HuH-7 (cell line): ENCODE measurements around the gene GPSM3.
"Not testable (repeated sequence)": the region's sequence is repeated elsewhere in the genome, so short reads cannot be mapped to it uniquely, and the experiment has no call there.

Experiments used
- DNase-seq: peaks from one replicate; pipeline ENCODE4 v3.0.0; 2011; ENCODE audit warnings: low spot score

GPSM3 gene

DNA sequence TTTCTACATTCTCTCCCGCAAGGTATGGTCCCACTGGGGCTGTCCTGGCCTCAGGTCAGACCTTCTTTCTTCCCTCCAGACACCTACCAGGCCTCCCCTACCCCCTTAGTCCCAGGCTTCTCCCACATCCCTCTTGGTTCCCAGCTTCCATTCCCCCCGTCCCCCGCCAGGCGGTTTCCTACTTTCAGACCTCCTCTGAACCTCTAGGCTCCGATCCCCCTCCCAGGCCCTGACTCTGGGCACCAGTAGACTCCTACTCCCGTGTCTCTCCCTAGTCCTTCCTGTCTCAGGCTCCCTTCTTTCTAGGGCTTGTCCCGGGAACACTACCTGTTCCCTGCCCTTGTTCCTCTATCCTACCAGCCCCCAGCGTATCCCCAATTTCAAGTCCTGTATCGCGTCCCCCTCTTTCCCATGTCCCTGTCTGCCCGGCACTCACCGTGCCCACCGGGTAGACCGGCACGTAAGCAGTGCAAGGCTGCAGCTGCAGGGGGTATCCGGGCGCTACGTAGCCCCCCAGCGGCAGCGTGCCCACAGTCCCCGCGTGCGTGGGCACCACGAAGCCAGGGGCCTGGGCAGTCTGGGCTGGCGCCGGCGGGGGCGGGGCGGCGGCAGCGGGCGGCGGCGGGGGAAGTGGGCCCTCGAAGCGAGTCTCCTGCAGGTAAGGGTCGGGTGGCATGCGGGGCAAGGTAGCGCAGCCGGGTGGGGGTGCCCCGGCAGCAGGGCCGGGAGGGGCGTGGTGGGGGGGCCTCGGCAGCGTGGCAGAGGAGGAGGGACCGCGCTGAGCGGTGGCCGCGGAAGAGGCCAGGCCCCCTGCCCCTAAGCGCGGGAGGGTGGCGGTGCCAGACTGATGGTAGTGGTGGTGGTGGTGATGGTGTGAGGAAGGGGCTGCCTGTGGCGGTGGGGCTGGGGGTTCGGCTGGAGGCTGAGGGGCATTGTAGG, 42.2 kb downstream of the GPSM3 start:
- DNase-seq: no peak

DNA sequence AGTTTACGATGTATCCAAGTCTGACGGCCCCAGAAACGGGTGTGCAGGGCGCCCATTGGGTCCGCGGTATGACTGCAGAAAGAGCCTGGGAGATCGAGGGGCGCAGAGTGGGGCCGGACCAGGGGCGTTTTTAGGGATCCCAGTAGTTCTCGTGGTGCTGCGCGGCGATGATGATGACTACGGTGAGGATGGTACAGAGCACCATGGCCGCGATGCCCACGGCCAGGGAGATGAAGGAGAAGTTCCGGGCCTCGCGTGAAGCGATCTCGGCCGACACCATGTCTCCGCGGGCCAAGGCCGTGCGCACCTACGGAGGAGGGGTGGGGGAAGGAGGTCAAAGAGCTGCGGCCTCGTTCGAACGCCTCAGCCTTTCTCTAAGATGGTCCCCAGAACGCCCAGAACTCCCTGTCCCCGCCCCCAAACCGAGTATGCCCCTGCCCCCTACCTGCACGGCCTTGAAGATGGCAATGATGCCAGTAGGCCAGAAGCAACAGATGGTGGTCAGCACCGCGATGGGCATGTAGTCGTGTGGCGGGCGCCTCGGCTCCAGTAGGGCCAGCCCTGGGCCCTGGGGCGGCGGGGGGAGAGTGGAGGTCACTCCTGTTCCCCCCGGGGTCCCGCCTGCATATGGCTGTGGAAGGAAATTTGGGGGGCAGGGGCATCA, 43.2 kb downstream of the GPSM3 start:
- no peak for DNase-seq

DNA sequence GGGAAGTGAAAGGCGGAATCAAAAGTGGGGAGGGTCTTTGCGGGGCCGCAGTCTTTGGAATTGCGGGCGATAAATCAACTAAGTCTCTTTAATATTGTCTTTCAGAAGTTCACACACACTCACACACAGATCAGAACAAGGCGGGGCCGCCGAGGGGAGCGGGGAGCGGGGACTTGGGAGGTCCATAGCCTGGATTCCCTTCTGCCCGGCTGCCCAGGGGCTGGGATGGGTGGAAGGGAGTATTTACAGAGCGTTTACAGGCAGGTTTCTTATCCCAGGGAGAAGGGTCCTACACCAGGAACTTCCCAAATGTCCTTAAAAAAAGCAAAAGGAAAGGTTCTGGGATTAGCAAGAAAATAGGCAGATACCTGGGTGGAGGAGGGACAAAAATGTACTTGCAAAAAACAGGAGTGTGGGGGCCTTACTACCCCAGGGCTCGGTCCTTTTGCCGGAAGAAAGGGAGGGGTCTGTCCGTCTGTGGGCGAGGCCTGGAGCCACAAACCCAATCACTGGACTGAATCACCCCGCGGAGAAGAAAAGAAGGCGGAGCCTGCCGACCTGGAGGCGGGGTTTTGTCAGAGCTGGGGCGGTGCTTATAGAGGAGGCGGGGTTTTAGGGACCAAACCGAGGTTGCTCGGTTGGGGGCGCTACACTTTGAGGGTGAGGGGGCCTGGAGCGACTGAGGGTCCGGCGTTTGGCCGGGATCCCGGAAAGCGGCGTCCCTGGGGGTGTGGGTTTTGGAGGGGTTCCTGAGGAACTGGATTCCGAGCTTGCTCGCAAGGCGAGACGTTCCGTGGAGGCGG, 44.0 kb downstream of the GPSM3 start:
- DNase-seq: no peak

DNA sequence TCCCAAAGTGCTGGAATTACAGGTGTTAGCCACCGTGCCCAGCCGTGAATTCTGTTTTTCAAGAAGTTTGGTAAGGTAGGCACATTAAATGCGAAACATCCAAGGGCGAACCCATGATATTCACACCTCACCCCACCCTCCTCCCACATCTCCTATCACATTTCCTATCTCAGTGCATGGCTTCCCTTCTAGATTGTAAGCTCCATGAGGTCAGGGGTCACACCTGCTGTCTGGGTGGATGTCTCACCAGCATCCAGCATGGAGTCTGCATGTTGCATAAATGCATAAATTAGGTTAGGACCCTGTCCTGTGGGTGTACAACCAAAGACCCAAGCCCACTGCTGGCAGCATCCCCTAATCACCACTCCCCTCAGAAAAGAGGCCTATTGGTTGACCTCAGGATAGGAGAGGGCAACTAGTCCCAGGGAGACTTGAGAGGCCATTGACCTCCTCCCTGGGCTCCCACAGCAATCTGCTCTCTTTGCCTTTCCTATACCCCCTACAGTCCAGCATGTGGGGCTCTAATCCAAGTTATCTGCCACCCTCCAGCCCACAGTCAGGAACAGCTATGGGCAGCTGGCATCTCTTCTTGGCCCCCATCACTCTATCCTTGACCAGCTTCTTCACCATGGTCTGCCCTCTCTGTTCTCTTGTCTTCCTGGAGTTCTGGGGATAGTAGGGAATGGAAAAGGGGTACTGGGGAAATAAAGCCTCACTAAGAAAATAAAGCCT, 44.9 kb downstream of the GPSM3 start:
- no peak for DNase-seq

DNA sequence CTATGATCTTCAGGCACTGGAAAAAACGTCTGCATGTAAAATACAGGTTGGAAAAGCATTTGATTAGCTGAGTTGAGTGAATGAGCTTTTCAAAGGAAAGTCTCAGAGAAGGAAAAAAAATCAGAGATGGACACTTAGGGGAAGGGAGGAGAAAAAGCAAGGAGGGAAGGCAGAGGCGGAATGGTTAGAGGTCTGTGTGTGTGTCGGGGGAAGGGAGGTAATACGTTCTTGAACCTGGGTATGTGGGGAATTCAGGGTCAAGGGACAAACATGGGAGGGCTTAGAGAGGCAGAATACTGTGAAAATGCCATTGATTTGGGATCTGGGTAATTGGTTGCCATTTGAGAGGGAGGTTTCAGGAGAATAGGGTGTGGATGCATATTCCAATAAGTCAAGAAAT, 45.8 kb downstream of the GPSM3 start:
- DNase-seq: no peak

- DNase-seq: no peak
Measured at GRCh38 chr6:32146287-32146686, 46.2 kb downstream of the GPSM3 start.

- not testable (repeated sequence) for DNase-seq
Measured at GRCh38 chr6:32144238-32144637, 48.2 kb downstream of the GPSM3 start.
